Measurements from ENCODE around the gene PRKG2.
A peak's percentile ranks its signal among the peaks of the same experiment; 100 is the strongest.

DNA sequence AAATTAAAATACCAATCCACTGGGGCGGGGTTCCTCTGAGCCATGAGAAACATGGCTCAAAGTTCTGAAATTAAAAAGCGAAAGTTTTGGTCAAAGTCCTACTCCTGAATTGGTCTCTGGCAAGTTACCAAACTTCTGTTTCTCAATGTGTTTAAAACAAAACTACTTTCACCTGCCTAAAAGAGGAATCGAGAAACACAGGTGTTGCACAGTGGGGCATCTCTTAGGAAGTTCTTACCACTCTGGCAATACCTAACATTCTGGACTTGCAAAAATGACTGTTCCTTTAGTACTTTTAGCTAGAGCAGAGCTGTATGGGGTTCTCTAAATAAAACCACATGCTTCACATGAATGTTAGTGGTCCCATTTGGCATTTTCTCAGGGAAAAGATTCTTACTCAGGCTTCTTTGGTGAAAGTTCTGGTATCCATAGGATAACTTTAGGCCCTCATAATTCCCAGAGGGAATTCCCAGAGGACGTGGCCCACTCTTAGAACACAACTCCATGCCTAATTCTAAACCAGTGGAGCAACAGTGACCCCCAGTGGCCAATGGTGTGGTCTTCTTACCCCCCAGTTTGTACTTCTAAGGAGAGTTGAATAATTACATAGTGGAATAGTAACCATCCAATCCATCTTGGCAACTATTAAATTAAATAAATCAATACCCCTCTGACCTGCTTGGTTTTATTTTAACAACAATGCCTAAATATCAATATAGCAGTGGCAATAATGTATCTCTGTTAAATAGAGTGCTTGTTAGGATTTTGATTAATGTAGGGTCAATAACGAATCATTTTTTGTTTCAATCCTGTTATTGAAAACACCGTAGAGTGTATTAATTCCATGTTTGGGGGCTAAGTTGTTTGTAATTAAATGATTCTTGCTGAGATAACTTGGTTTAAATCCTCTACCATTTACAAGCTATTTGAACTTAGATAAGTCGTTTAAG, 162.6 kb downstream of the PRKG2 start:
- TF ChIP-seq, protein P1, sequence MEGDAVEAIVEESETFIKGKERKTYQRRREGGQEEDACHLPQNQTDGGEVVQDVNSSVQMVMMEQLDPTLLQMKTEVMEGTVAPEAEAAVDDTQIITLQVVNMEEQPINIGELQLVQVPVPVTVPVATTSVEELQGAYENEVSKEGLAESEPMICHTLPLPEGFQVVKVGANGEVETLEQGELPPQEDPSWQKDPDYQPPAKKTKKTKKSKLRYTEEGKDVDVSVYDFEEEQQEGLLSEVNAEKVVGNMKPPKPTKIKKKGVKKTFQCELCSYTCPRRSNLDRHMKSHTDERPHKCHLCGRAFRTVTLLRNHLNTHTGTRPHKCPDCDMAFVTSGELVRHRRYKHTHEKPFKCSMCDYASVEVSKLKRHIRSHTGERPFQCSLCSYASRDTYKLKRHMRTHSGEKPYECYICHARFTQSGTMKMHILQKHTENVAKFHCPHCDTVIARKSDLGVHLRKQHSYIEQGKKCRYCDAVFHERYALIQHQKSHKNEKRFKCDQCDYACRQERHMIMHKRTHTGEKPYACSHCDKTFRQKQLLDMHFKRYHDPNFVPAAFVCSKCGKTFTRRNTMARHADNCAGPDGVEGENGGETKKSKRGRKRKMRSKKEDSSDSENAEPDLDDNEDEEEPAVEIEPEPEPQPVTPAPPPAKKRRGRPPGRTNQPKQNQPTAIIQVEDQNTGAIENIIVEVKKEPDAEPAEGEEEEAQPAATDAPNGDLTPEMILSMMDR (IDR thresholded peaks at IDR 0.05), result peak; percentile 85
- no peak for TF ChIP-seq ZFX (IDR thresholded peaks at IDR 0.05; ENCODE audit: borderline replicate concordance)

All from 22Rv1 (cell line).